NT2/D1 (cell line): ENCODE results near the gene SCRN2.
A peak's percentile ranks its signal among the peaks of the same experiment; 100 is the strongest.

Experiments
- DNase-seq: peaks from one replicate; pipeline ENCODE4 v3.0.0-alpha.2; 2011; ENCODE audit warnings: low read depth, low spot score
- H3K27me3 ChIP-seq: 2 replicates; pipeline ENCODE4 v1.6.0; 2011; ENCODE audit warnings: mild to moderate bottlenecking; ENCODE audit not compliant: insufficient read length, insufficient read depth
- H3K36me3 ChIP-seq: 2 replicates; pipeline ENCODE4 v1.6.1; 2011; ENCODE audit warnings: mild to moderate bottlenecking, low read length, mixed read lengths; ENCODE audit not compliant: insufficient read depth, insufficient read length
- H3K4me1 ChIP-seq: 2 replicates; pipeline ENCODE4 v1.5.1; 2011; ENCODE audit not compliant: insufficient read depth, insufficient read length
- H3K4me3 ChIP-seq: 2 replicates; pipeline ENCODE4 v1.5.1; 2011; ENCODE audit warnings: low read depth; ENCODE audit not compliant: insufficient read length
- H3K9ac ChIP-seq: 2 replicates; pipeline ENCODE4 v1.6.0; 2011; ENCODE audit warnings: low read depth; ENCODE audit not compliant: insufficient read length
- H3K9me3 ChIP-seq: 2 replicates; pipeline ENCODE4 v1.5.1; 2011; ENCODE audit warnings: mild to moderate bottlenecking, low read length; ENCODE audit not compliant: insufficient read depth
- SUZ12 ChIP-seq: IDR thresholded peaks from 2 replicates; pipeline ENCODE4 v1.6.1; 2011; ENCODE audit not compliant: insufficient read length, insufficient read depth; ENCODE audit errors: extremely low read depth
- YY1 ChIP-seq: IDR thresholded peaks from 2 replicates; pipeline ENCODE4 v1.6.1; 2011; ENCODE audit not compliant: insufficient read length, insufficient read depth
- ZNF274 ChIP-seq: IDR thresholded peaks from 2 replicates; pipeline ENCODE4 v1.6.1; 2011; ENCODE audit warnings: mild to moderate bottlenecking, low read depth, low read length

Gene SCRN2

GRCh38 chr17:47840742-47841487, at the start of gene SCRN2:
Gene SCRN2, minus strand, starts transcription at chr17:47841273. Its CDS starts 430 bp downstream, at chr17:47840843.
- TF ChIP-seq SUZ12 (no peak), YY1 (no peak), ZNF274 (no peak)
- Histone ChIP-seq H3K36me3 (peaks cover 33% of the 10 kb centered on the region), H3K4me3 (peak within 1 kb of the TSS; percentile 94), H3K27me3 (no peaks in the 10 kb centered on the region), H3K9me3 (no peaks in the 10 kb centered on the region), H3K9ac (peak within 1 kb of the TSS; percentile 95), H3K4me1 (peaks cover 25% of the 10 kb centered on the region)
- peak; percentile 75 for DNase-seq

DNA sequence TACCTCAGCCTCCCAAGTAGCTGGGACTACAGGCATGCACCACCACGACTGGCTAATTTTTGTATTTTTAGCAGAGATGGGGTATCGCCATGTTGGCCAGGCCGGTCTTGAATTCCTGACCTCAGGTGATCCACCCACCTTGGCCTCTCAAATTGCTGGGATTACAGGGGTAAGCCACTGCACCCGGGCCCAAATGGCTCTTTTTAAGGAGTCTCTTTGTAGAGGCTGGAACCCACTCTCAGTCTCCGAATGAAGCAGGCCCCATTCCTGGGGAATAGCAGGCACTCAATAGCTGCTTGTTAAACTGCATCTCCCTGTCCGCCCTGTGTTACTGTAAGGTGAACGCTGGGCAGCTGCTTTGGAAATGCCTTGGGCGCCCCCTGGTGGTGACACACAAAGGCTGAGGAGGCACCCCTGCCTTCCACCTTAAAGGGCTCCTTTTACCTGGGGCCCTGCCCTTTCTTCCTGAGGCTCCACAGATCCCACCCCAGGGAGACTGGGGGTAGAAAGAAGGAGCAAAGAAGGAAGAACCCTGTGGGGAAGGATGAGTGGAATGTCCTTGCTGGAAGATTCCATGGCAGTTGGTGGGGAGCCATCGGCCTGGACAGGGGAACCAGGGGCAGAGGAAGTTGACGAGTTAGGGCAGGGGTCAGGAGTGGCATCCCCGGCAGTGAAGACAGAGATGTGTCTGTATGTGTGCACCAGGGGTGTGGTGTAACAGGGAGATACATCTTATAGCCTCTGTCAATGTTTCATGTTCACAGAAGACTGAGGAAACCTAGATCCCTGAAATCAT, 48.9 kb upstream of the SCRN2 start:
- no peak overlapping the region for H3K9ac ChIP-seq
- H3K27me3 ChIP-seq, result no peaks in the 10 kb centered on the region
- peak; percentile 68 for DNase-seq
- H3K4me1 ChIP-seq, result peaks cover 19% of the 10 kb centered on the region
- H3K36me3 ChIP-seq, result no peaks in the 10 kb centered on the region
- H3K9me3 ChIP-seq, result no peaks in the 10 kb centered on the region
- H3K4me3 ChIP-seq, result no peak overlapping the region
- TF ChIP-seq SUZ12 (no peak), ZNF274 (no peak), YY1 (no peak)

GRCh38 chr17:47888293-47888692, 47.2 kb upstream of the SCRN2 start:
- Histone ChIP-seq H3K9ac (no peak overlapping the region), H3K4me3 (no peak overlapping the region), H3K9me3 (no peaks in the 10 kb centered on the region), H3K36me3 (no peaks in the 10 kb centered on the region), H3K27me3 (no peaks in the 10 kb centered on the region), H3K4me1 (peaks cover 24% of the 10 kb centered on the region)
- DNase-seq, result no peak
- no peak for TF ChIP-seq SUZ12
- TF ChIP-seq ZNF274, result no peak
- no peak for TF ChIP-seq YY1

DNA sequence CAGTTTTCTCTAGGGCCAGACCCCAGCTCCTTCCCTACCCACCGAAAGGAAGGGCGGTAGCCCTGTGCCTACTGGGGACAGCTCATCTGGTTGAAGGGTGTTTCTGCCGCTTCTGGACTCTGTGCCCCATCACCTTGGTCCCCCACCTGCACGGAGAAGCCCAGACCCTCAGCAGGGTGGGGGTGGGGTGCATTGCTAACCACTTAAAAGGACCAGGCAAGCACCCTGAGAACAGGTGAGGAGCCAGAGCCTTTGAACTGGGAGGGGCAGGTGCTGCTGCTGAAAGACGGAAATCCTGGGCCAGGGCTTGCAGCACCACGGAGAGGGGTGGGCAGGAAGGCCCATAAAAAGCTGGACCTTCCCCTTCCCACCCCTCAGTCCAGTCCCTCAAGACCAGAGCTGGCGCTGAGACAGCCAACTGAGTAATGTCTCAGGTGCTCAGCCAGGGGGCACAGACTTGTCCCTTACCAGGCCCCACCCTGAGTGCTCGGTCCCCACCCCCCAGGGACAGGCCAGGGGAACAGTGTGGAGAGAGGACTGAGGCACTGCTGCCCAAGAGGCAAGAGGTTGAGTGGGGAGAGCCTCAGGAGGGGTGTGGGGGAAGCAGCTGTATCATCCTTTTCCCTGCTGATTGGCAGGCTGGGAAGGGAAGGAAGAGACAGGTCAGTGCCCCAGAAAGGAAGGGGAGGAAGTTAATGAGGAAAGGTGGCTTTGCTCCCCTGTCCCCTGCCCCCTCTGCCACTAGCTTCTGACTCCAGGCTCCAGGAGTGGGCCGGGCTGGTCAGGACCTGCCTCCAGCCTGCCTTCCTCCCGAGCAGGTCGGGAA, 44.0 kb upstream of the SCRN2 start:
- Histone ChIP-seq H3K9ac (peak overlapping the region; percentile 57), H3K4me1 (peaks cover 24% of the 10 kb centered on the region), H3K4me3 (no peak overlapping the region), H3K27me3 (no peaks in the 10 kb centered on the region), H3K36me3 (no peaks in the 10 kb centered on the region), H3K9me3 (no peaks in the 10 kb centered on the region)
- no peak for TF ChIP-seq SUZ12
- TF ChIP-seq YY1, result no peak
- no peak for TF ChIP-seq ZNF274
- no peak for DNase-seq

DNA sequence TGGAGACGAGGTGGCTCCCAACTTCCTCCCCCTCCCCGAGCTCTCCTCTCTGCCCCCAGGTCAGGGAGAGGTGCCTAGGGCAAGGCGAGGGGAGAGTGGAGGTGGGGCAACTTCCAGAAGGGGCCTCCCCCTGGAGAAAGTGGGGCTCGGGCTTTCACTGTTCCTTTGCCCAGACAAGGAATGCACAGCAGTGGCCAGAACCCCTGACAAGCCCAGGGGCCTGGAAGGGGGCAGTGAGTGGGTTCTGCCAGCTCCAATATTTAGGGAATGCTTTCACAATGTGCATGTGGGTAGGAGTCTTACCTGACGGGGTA, 43.3 kb upstream of the SCRN2 start:
- H3K9me3 ChIP-seq, result no peaks in the 10 kb centered on the region
- DNase-seq, result no peak
- TF ChIP-seq ZNF274, result no peak
- no peak for TF ChIP-seq SUZ12
- no peak for TF ChIP-seq YY1
- H3K36me3 ChIP-seq, result no peaks in the 10 kb centered on the region
- no peaks in the 10 kb centered on the region for H3K27me3 ChIP-seq
- H3K9ac ChIP-seq, result no peak overlapping the region
- H3K4me3 ChIP-seq, result no peak overlapping the region
- peaks cover 24% of the 10 kb centered on the region for H3K4me1 ChIP-seq

- no peaks in the 10 kb centered on the region for H3K27me3 ChIP-seq
- no peak overlapping the region for H3K4me3 ChIP-seq
- H3K9me3 ChIP-seq, result no peaks in the 10 kb centered on the region
- TF ChIP-seq ZNF274 (no peak), YY1 (no peak), SUZ12 (no peak)
- H3K36me3 ChIP-seq, result no peaks in the 10 kb centered on the region
- DNase-seq, result no peak
- no peak overlapping the region for H3K9ac ChIP-seq
- H3K4me1 ChIP-seq, result peaks cover 21% of the 10 kb centered on the region
Measured at GRCh38 chr17:47883589-47884426, 42.7 kb upstream of the SCRN2 start.
